ENCODE results near the gene FYN. TPM values are rescaled to one million over a fixed set of nuclear protein-coding genes. Genes with fewer than 3 reads are reported as not detected.

Gene FYN
- polyA plus RNA-seq, 3 donors: 88.4 to 149 (median 114) TPM

GRCh38 chr6:111689946-111690345, 183.3 kb downstream of the FYN start:
- no peaks in the 10 kb centered on the region for H3K4me1 ChIP-seq (ENCODE audit: control insufficient read depth in 1 of 2, insufficient read depth in 2 of 2, low read length in 2 of 2)

GRCh38 chr6:111689419-111689818, 183.8 kb downstream of the FYN start:
- TF ChIP-seq CTCF (IDR thresholded peaks at IDR 0.05): no peak
- H3K4me1 Mint-ChIP-seq: no peaks in the 10 kb centered on the region
- H3K4me1 ChIP-seq (ENCODE audit: control insufficient read depth in 1 of 2, insufficient read depth in 2 of 2, low read length in 2 of 2): no peaks in the 10 kb centered on the region
- peaks cover 72% of the 10 kb centered on the region for H4K20me1 ChIP-seq (ENCODE audit: insufficient read depth, low read length)
- intact Hi-C loops (cut with micrococcal nuclease): no loop called here
- no peak overlapping the region for H3K4me2 ChIP-seq (replicated peaks; ENCODE audit: extremely low read depth, low read length, poor library complexity, severe bottlenecking)
- peaks cover 92 to 98% of the 10 kb centered on the region in 2 donors for H3K36me3 Mint-ChIP-seq
- no peak overlapping the region for H3K27ac ChIP-seq (ENCODE audit: low read depth in 1 of 2, low read length in 2 of 2)
- H2AFZ ChIP-seq (ENCODE audit: insufficient read depth, low read depth, low read length, poor library complexity, severe bottlenecking): no peak overlapping the region
- no peaks in the 10 kb centered on the region for H3K9me3 ChIP-seq (replicated peaks in 1 of 2; ENCODE audit: control insufficient read depth in 1 of 2, insufficient read depth in 1 of 2, low read length in 2 of 2)
- H3K27me3 ChIP-seq (ENCODE audit: control insufficient read depth in 2 of 2, insufficient read depth in 2 of 2, low read length in 2 of 2): no peaks in the 10 kb centered on the region
- peaks cover 0 to 2% (median 0%) of the 10 kb centered on the region in 3 donors for H3K27me3 Mint-ChIP-seq (ENCODE audit: low read depth in 3 of 3)
- no peak overlapping the region for H3K27ac Mint-ChIP-seq
- no peak overlapping the region for H3K4me3 Mint-ChIP-seq
- no CpG with 5 or more reads among the region's 1 CpG for WGBS (ENCODE audit: insufficient coverage)
- H3K9ac ChIP-seq (ENCODE audit: insufficient read depth, low read length, poor library complexity, severe bottlenecking): no peak overlapping the region
- DNase-seq: no peak
- no peaks in the 10 kb centered on the region for H3K9me3 Mint-ChIP-seq
- peaks cover 97 to 98% of the 10 kb centered on the region in 2 donors for H3K36me3 ChIP-seq (replicated peaks in 1 of 2; ENCODE audit: control insufficient read depth in 1 of 2, insufficient read depth in 2 of 2, low read length in 2 of 2)
- H3K79me2 ChIP-seq (ENCODE audit: insufficient read depth, low read length): no peaks in the 10 kb centered on the region
- H3K4me3 ChIP-seq (replicated peaks in 1 of 3; ENCODE audit: low read depth in 2 of 3, low read length in 3 of 3): no peak overlapping the region

More at GRCh38 chr6:111689946-111690345, 183.3 kb downstream of the FYN start:
- Histone ChIP-seq H3K9ac (ENCODE audit: insufficient read depth, low read length, poor library complexity, severe bottlenecking) (no peak overlapping the region), H3K27me3 (ENCODE audit: control insufficient read depth in 2 of 2, insufficient read depth in 2 of 2, low read length in 2 of 2) (no peaks in the 10 kb centered on the region), H3K36me3 (replicated peaks in 1 of 2; ENCODE audit: control insufficient read depth in 1 of 2, insufficient read depth in 2 of 2, low read length in 2 of 2) (peaks cover 97 to 98% of the 10 kb centered on the region in 2 donors), H3K4me3 (replicated peaks in 1 of 3; ENCODE audit: low read depth in 2 of 3, low read length in 3 of 3) (no peak overlapping the region), H3K79me2 (ENCODE audit: insufficient read depth, low read length) (no peaks in the 10 kb centered on the region), H2AFZ (ENCODE audit: insufficient read depth, low read depth, low read length, poor library complexity, severe bottlenecking) (no peak overlapping the region), H3K27ac (ENCODE audit: low read depth in 1 of 2, low read length in 2 of 2) (no peak overlapping the region), H4K20me1 (ENCODE audit: insufficient read depth, low read length) (peaks cover 73% of the 10 kb centered on the region), H3K9me3 (replicated peaks in 1 of 2; ENCODE audit: control insufficient read depth in 1 of 2, insufficient read depth in 1 of 2, low read length in 2 of 2) (no peaks in the 10 kb centered on the region), H3K4me2 (replicated peaks; ENCODE audit: extremely low read depth, low read length, poor library complexity, severe bottlenecking) (no peak overlapping the region)
- H3K36me3 Mint-ChIP-seq: peaks cover 92 to 98% of the 10 kb centered on the region in 2 donors
- DNase-seq: no peak
- TF ChIP-seq CTCF (IDR thresholded peaks at IDR 0.05): no peak
- H3K4me1 Mint-ChIP-seq: no peaks in the 10 kb centered on the region
- H3K9me3 Mint-ChIP-seq: no peaks in the 10 kb centered on the region
- WGBS (ENCODE audit: insufficient coverage): 76% methylated on average over 2 of the region's 2 CpGs
- H3K27me3 Mint-ChIP-seq (ENCODE audit: low read depth in 3 of 3): peaks cover 0 to 2% (median 0%) of the 10 kb centered on the region in 3 donors
- intact Hi-C loops (cut with micrococcal nuclease): no loop called here
- no peak overlapping the region for H3K27ac Mint-ChIP-seq
- H3K4me3 Mint-ChIP-seq: no peak overlapping the region

Measured in CD14-positive monocyte (primary cell).